Bronchial epithelial cell (primary cell): ENCODE measurements around the gene EME1. TPM values are rescaled to one million over a fixed set of nuclear protein-coding genes. Genes with fewer than 3 reads are reported as not detected.
A peak's percentile ranks its signal among the peaks of the same experiment; 100 is the strongest.

Experiments
- DNase-seq: peaks from one replicate; pipeline ENCODE4 v3.0.0-alpha.2; 2010; ENCODE audit warnings: low read depth
- FAIRE-seq: peaks from 2 replicates; lab custom pipeline; 2011; peaks lifted over from hg19 to GRCh38; lab: Jason Lieb, UNC
- H3K27me3 ChIP-seq: 2 replicates; pipeline ENCODE4 v1.5.1; 2011; ENCODE audit warnings: low read length; ENCODE audit not compliant: control insufficient read depth, insufficient read depth
- H3K36me3 ChIP-seq: 2 replicates; pipeline ENCODE4 v1.5.1; 2011; ENCODE audit warnings: low read length; ENCODE audit not compliant: control insufficient read depth, insufficient read depth
- H3K4me3 ChIP-seq: 2 replicates; pipeline ENCODE4 v1.5.1; 2011; ENCODE audit warnings: mild to moderate bottlenecking, low read depth, low read length, control low read depth
- total RNA-seq: library from RNA; depleted of rRNA; stranded (reverse); fragments of >200 nt; gene quantifications from 2 replicates; pipeline ENCODE4 v1.2.1, GENCODE V29; 2014
- TF ChIP-seq, protein P1 (sequence below): IDR thresholded peaks from 2 replicates; pipeline ENCODE4 v1.5.1; 2011; ENCODE audit warnings: mild to moderate bottlenecking, moderate library complexity, low read length, control low read depth, inconsistent platforms; ENCODE audit not compliant: insufficient read depth, severe bottlenecking

The EME1 gene
- total RNA-seq, 1 donor from 2014 or later: 0.53 TPM

DNA sequence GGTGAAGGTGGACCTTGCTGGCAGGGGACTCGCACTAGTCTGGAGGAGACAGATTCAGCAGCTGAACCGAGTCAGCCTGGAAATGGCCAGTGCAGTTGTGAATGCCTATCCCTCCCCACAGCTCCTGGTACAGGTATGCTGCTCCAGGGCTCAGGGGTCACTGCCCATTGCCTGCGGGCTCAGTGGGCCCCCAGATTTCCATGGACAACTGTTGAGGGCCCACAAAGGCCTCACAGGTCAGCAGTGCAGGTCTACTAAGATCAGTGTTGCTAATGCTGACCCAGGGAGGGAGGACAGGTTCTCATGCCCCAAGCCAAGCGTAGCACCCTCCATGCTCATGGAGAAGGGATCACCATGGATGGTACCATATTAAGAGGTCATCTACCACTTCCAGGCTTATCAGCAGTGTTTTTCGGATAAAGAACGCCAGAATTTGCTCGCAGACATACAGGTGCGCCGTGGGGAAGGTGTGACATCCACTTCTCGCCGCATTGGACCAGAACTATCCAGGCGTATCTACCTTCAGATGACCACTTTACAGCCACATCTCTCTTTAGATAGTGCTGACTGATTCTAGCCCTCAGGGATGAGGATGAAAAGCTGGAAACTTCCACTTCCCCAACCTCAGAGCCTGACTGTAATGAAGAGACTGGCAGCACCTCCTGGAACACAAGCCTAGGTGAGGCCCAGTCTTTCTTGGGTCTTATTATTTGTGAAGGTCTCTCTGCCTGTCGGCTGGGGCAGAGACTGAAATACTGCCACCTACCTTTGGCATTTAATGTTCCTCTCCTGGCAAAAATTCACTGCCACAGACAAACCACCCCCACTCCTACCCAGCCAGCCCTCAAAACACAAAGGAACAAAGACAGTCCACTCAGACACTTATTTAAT, 7.6 kb downstream of the EME1 start:
- TF ChIP-seq, protein P1, sequence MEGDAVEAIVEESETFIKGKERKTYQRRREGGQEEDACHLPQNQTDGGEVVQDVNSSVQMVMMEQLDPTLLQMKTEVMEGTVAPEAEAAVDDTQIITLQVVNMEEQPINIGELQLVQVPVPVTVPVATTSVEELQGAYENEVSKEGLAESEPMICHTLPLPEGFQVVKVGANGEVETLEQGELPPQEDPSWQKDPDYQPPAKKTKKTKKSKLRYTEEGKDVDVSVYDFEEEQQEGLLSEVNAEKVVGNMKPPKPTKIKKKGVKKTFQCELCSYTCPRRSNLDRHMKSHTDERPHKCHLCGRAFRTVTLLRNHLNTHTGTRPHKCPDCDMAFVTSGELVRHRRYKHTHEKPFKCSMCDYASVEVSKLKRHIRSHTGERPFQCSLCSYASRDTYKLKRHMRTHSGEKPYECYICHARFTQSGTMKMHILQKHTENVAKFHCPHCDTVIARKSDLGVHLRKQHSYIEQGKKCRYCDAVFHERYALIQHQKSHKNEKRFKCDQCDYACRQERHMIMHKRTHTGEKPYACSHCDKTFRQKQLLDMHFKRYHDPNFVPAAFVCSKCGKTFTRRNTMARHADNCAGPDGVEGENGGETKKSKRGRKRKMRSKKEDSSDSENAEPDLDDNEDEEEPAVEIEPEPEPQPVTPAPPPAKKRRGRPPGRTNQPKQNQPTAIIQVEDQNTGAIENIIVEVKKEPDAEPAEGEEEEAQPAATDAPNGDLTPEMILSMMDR: peak; percentile 34
- FAIRE-seq (peak; percentile 77), DNase-seq (peak; percentile 15)
- no peak overlapping the region for H3K4me3 ChIP-seq
- H3K27me3 ChIP-seq: no peaks in the 10 kb centered on the region
- H3K36me3 ChIP-seq: peaks cover 22% of the 10 kb centered on the region

DNA sequence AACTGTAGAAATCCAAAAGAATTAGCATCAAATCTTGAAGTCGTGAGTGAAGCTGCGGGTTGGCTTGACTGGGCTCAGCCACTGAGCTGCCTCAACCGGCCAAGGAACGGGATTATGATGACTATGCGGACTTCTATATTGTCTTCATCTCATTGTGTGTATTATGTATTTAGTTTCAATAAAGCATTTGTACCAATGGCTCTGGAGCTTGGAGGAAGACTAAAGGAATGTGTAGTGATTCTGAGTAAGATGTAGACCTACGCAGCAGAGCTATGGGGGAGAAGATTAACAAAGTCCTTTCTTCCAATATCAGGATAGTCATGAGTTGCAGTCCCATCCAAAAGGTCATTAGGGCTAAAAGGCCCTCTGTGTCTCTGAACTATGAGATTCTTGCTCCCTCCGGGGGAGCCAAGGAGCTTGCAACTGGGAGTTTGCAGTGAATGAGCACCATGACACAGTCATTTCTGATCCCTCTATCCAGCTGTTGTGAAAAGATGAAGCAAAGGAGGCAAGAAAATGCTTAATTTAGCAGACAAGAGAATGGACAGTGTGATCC, 8.3 kb downstream of the EME1 start:
- Histone ChIP-seq H3K4me3 (no peak overlapping the region), H3K36me3 (peaks cover 24% of the 10 kb centered on the region), H3K27me3 (no peaks in the 10 kb centered on the region)
- TF ChIP-seq, protein P1: no peak
- DNase-seq: no peak
- no peak for FAIRE-seq

DNA sequence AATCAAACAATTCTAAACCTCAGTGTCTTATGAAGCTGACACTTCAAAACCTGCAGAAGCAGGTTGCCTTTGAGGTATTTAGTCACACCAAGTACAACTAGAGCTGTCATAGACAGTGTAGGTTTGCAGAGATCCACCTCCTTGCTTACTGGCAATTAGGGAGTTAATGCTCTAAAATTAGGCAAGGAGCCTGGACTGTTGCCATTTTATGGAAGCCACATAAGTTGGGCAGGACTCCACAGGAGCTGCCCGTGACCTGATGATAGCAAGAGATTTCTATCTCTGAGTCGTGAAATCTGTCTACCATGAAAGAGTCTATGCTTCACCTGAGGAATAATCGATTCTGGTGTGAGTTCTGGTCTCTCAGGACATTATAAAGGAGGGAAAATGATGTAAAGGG, 8.9 kb downstream of the EME1 start:
- Histone ChIP-seq H3K36me3 (peaks cover 28% of the 10 kb centered on the region), H3K4me3 (no peak overlapping the region), H3K27me3 (no peaks in the 10 kb centered on the region)
- TF ChIP-seq, protein P1: no peak
- FAIRE-seq: no peak
- DNase-seq: no peak

- DNase-seq (no peak), FAIRE-seq (no peak)
- TF ChIP-seq, protein P1: no peak
- Histone ChIP-seq H3K4me3 (no peak overlapping the region), H3K36me3 (peaks cover 36% of the 10 kb centered on the region), H3K27me3 (no peaks in the 10 kb centered on the region)
Measured at GRCh38 chr17:50382931-50383330, 9.9 kb downstream of the EME1 start.

DNA sequence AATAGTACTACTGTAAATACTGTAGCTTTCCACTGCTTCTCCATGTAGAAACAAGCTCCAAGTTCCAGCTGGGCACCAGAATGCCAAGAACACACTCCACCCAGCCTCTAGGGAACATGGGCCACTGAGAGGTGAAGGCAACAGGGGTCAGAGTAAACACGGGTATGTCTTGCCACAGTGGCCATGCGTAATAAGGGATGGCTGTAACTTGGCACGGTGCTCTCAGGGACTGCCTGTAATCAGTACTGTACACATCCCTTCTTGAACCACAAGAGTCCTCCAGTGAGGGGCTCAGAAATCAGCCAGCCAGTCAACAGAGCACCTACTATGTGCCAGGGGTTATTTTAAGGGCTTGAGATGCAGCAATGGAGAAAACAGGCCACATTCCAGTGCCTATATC, 13.5 kb downstream of the EME1 start:
- H3K4me3 ChIP-seq: no peak overlapping the region
- DNase-seq: no peak
- no peak for FAIRE-seq
- TF ChIP-seq, protein P1: no peak
- H3K36me3 ChIP-seq: peaks cover 51% of the 10 kb centered on the region
- no peaks in the 10 kb centered on the region for H3K27me3 ChIP-seq

DNA sequence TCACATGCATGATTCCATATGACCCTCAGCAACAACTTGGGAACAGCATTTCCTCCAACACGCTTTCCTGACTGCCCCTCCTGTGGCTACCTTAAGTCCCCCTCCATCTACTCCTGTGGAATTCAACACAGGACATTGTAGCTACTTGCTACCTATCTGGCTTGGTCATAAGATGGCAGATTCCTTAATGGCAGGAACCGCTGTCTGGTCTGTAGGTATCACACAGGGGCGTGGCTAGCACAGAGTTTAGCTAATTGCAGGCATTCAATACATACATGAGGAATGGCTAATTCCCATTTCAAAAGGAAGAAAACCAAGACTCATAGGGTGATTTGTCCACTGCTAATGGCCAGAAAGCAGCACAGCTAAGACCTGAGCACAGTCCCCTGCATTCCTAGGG, 15.7 kb downstream of the EME1 start:
- Histone ChIP-seq H3K4me3 (no peak overlapping the region), H3K27me3 (no peaks in the 10 kb centered on the region), H3K36me3 (peaks cover 52% of the 10 kb centered on the region)
- DNase-seq: no peak
- TF ChIP-seq, protein P1: no peak
- FAIRE-seq: no peak
